CD4-positive, alpha-beta memory T cell (primary cell): ENCODE data around the gene DPH3. TPM values are rescaled to one million over a fixed set of nuclear protein-coding genes. Genes with fewer than 3 reads are reported as not detected.

Source experiments
- CTCF ChIA-PET: fragments of 350-600 bp; sonication (Branson Sonifier 250); formaldehyde crosslinking; loops from one replicate; lab custom pipeline; 2021; ENCODE audit warnings: inconsistent platforms; ENCODE audit not compliant: partially characterized antibody; lab: Charles Lee
- POLR2A ChIA-PET: fragments of 350-600 bp; sonication (Branson Sonifier 250); formaldehyde crosslinking; loops from one replicate; lab custom pipeline; 2021; ENCODE audit not compliant: partially characterized antibody; lab: Charles Lee
- DNase-seq, 5 donors: peaks; one replicate each; pipeline versions ENCODE4 v3.0.0 to v3.0.0-alpha.2; 2020 to 2022; ENCODE audit warnings: mixed read lengths in 1 of 5
- H3K27ac ChIP-seq: one replicate; pipeline ENCODE4 v1.7.0; 2013; ENCODE audit warnings: low read depth, low read length
- H3K27me3 ChIP-seq: 2 replicates; pipeline ENCODE4 v1.7.0; 2013; ENCODE audit warnings: mild to moderate bottlenecking, low read length, moderate library complexity; ENCODE audit not compliant: insufficient read depth
- H3K36me3 ChIP-seq: 2 replicates; pipeline ENCODE4 v1.7.0; 2013; ENCODE audit warnings: mild to moderate bottlenecking, low read length, moderate library complexity; ENCODE audit not compliant: insufficient read depth
- H3K4me1 ChIP-seq: 2 replicates; pipeline ENCODE4 v1.7.0; 2013; ENCODE audit warnings: mild to moderate bottlenecking, low read length, moderate library complexity; ENCODE audit not compliant: insufficient read depth
- H3K4me3 ChIP-seq, 2 donors: one replicate each; pipeline ENCODE4 v1.7.0; 2013; ENCODE audit warnings: low read length in 2 of 2, mild to moderate bottlenecking in 1 of 2
- H3K9me3 ChIP-seq, 2 donors: one replicate each; pipeline ENCODE4 v1.7.0; 2013; ENCODE audit warnings: low read length in 2 of 2, control low read depth in 1 of 2; ENCODE audit not compliant: control insufficient read depth in 1 of 2
- H3K27ac Mint-ChIP-seq, 7 donors: one replicate each; pipeline ENCODE4 v1.8.0; 2020 to 2021; ENCODE audit warnings: mixed read lengths in 7 of 7, mild to moderate bottlenecking in 6 of 7, inconsistent platforms in 3 of 7, moderate library complexity in 3 of 7
- H3K27me3 Mint-ChIP-seq, 2 donors: one replicate each; pipeline ENCODE4 v1.8.0; 2020 to 2021; ENCODE audit warnings: mixed read lengths in 2 of 2
- H3K36me3 Mint-ChIP-seq, 2 donors: one replicate each; pipeline ENCODE4 v1.8.0; 2020 to 2021; ENCODE audit warnings: mixed read lengths in 2 of 2, inconsistent platforms in 1 of 2, mild to moderate bottlenecking in 1 of 2
- H3K4me1 Mint-ChIP-seq, 4 donors: one replicate each; pipeline ENCODE4 v1.8.0; 2020 to 2021; ENCODE audit warnings: mixed read lengths in 4 of 4, mild to moderate bottlenecking in 1 of 4
- H3K4me3 Mint-ChIP-seq, 8 donors: one replicate each; pipeline ENCODE4 v1.8.0; 2020 to 2021; ENCODE audit warnings: mixed read lengths in 8 of 8, mild to moderate bottlenecking in 7 of 8, moderate library complexity in 6 of 8, inconsistent platforms in 3 of 8
- H3K9me3 Mint-ChIP-seq, 8 donors: one replicate each; pipeline ENCODE4 v1.8.0; 2020 to 2021; ENCODE audit warnings: mixed read lengths in 8 of 8, mild to moderate bottlenecking in 5 of 8, inconsistent platforms in 3 of 8, moderate library complexity in 1 of 8
- intact Hi-C: fragments of 100-400 bp; cut with micrococcal nuclease; formaldehyde crosslinking; loops from one replicate; pipeline ENCODE4 v1.15.1; 2023
- polyA plus RNA-seq, 2 donors: library from polyadenylated mRNA; unstranded; fragments of 300-500 nt; fragmentation: Illumina TruSeq; gene quantifications; one replicate each; pipeline ENCODE4 v1.2.3, GENCODE V29; 2021
- total RNA-seq, 2 experiments: library from RNA; stranded (reverse); gene quantifications; one replicate each; pipeline ENCODE4 v1.2.3, GENCODE V29; 2021

DPH3 gene
- total and polyA plus RNA-seq, 4 experiments from 2014 or later, result 15.2 to 39.7 (median 17.5) TPM

DNA sequence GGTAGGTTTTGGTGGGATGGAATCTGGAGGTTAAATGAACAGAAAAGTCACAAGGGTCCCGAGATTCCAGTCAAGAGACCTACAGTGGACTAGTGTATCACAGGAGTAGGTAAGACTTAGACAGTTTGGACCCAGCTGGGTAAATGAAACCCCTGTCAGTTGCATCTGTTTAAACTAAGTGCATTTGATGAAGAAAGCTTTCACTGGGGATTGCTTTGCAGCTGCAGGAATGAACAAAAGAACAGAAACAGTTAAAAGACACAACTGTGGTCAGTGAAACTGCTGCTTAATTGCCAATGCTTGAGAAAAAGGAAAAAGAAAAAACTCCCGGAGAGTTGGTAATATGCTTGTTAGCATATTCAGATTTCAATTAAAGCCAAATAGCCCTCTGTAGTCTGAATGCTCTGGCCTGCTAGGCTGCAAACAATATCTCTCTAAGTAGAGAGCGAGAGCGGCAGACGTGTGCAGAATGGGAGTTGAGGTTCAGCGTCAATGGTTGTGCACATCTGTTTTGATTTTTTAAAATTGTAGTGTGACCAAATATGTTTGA lies 37.4 kb upstream of the DPH3 start:
- Mint-ChIP-seq H3K27ac (peak overlapping the region; percentile 93 to 98 (median 96)), H3K4me1 (peaks cover 87 to 99% (median 93%) of the 10 kb centered on the region in 4 donors), H3K36me3 (peaks cover 75 to 90% of the 10 kb centered on the region in 2 donors), H3K4me3 (peak overlapping the region; percentile 89 to 96 (median 90)), H3K9me3 (no peaks in the 10 kb centered on the region), H3K27me3 (no peaks in the 10 kb centered on the region)
- Histone ChIP-seq H3K36me3 (peaks cover 20% of the 10 kb centered on the region), H3K27ac (peak overlapping the region; percentile 49), H3K9me3 (no peaks in the 10 kb centered on the region), H3K27me3 (no peaks in the 10 kb centered on the region), H3K4me1 (peaks cover 99% of the 10 kb centered on the region), H3K4me3 (peak overlapping the region; percentile 44 to 50)
- CTCF ChIA-PET, result interaction anchor here (9.8 kb wide), 2 partner anchors 12 to 14 kb away, joined by 102 to 132 read pairs; no protein-coding TSS in a partner anchor
- no peak for DNase-seq
- POLR2A ChIA-PET, result interaction anchor here (1.3 to 11.0 kb wide), 8 partner anchors 10 to 210 kb away, joined by 3 to 350 read pairs (median 28); partner anchors contain the start of gene RFTN1
- intact Hi-C loops, result loop anchor here (10.0 kb wide), 1 partner anchor 543 kb away; no protein-coding TSS in a partner anchor

GRCh38 chr3:16301507-16301906 lies 36.8 kb upstream of the DPH3 start:
- no peak for DNase-seq
- Mint-ChIP-seq H3K36me3 (peaks cover 75 to 89% of the 10 kb centered on the region in 2 donors), H3K27ac (peak overlapping the region; percentile 93 to 98 (median 96)), H3K9me3 (no peaks in the 10 kb centered on the region), H3K4me1 (peaks cover 82 to 99% (median 91%) of the 10 kb centered on the region in 4 donors), H3K27me3 (no peaks in the 10 kb centered on the region), H3K4me3 (peak overlapping the region; percentile 89 to 96 (median 90))
- Histone ChIP-seq H3K4me3 (peak overlapping the region; percentile 44 to 50), H3K36me3 (peaks cover 23% of the 10 kb centered on the region), H3K27me3 (no peaks in the 10 kb centered on the region), H3K27ac (peak overlapping the region; percentile 49), H3K4me1 (peaks cover 97% of the 10 kb centered on the region), H3K9me3 (no peaks in the 10 kb centered on the region)
- CTCF ChIA-PET, result interaction anchor here (1.0 to 9.8 kb wide), 5 partner anchors 11 to 36 kb away, joined by 4 to 132 read pairs (median 6); partner anchors contain the start of gene OXNAD1
- intact Hi-C loops, result loop anchor here (1.0 to 10.0 kb wide), 3 partner anchors 8 to 543 kb away; no protein-coding TSS in a partner anchor
- POLR2A ChIA-PET, result interaction anchor here (0.8 to 11.0 kb wide), 14 partner anchors 8 to 541 kb away, joined by 3 to 350 read pairs (median 8); partner anchors contain the start of genes DPH3, OXNAD1 and RFTN1

- peak; percentile 76 to 81 (median 77) for DNase-seq
- peaks cover 95% of the 10 kb centered on the region for H3K4me1 ChIP-seq
- peak overlapping the region; percentile 49 for H3K27ac ChIP-seq
- H3K9me3 ChIP-seq, result no peaks in the 10 kb centered on the region
- CTCF ChIA-PET, result interaction anchor here (1.0 to 9.8 kb wide), 6 partner anchors 8 to 35 kb away, joined by 3 to 132 read pairs (median 5); partner anchors contain the start of gene OXNAD1
- intact Hi-C loops, result loop anchor here (1.0 to 10.0 kb wide), 3 partner anchors 8 to 544 kb away; no protein-coding TSS in a partner anchor
- peaks cover 26% of the 10 kb centered on the region for H3K36me3 ChIP-seq
- peak overlapping the region in 1 of 2 donors; percentile 50 for H3K4me3 ChIP-seq
- peaks cover 81 to 99% (median 92%) of the 10 kb centered on the region in 4 donors for H3K4me1 Mint-ChIP-seq
- peaks cover 75 to 89% of the 10 kb centered on the region in 2 donors for H3K36me3 Mint-ChIP-seq
- no peaks in the 10 kb centered on the region for H3K27me3 ChIP-seq
- POLR2A ChIA-PET, result interaction anchor here (0.8 to 11.0 kb wide), 14 partner anchors 9 to 542 kb away, joined by 3 to 350 read pairs (median 8); partner anchors contain the start of genes DPH3, OXNAD1 and RFTN1
- H3K9me3 Mint-ChIP-seq, result peaks cover 0 to 2% (median 0%) of the 10 kb centered on the region in 8 donors
- no peaks in the 10 kb centered on the region for H3K27me3 Mint-ChIP-seq
- H3K4me3 Mint-ChIP-seq, result peak overlapping the region; percentile 89 to 96 (median 90)
- H3K27ac Mint-ChIP-seq, result peak overlapping the region; percentile 93 to 98 (median 96)
Measured at GRCh38 chr3:16300881-16301359, 36.2 kb upstream of the DPH3 start.

- H3K36me3 Mint-ChIP-seq, result peaks cover 76 to 89% of the 10 kb centered on the region in 2 donors
- Histone ChIP-seq H3K4me3 (peak overlapping the region in 1 of 2 donors; percentile 50), H3K4me1 (peaks cover 95% of the 10 kb centered on the region), H3K36me3 (peaks cover 33% of the 10 kb centered on the region), H3K27me3 (no peaks in the 10 kb centered on the region), H3K27ac (peak overlapping the region; percentile 49), H3K9me3 (no peaks in the 10 kb centered on the region)
- ChIA-PET POLR2A (interaction anchor here (1.1 to 11.0 kb wide), 10 partner anchors 8 to 542 kb away, joined by 4 to 350 read pairs (median 22); partner anchors contain the start of genes DPH3, OXNAD1 and RFTN1), CTCF (interaction anchor here (1.5 to 9.8 kb wide), 4 partner anchors 8 to 16 kb away, joined by 3 to 132 read pairs (median 54); no protein-coding TSS in a partner anchor)
- H3K27me3 Mint-ChIP-seq, result no peaks in the 10 kb centered on the region
- H3K4me1 Mint-ChIP-seq, result peaks cover 81 to 99% (median 92%) of the 10 kb centered on the region in 4 donors
- H3K9me3 Mint-ChIP-seq, result peaks cover 0 to 2% (median 0%) of the 10 kb centered on the region in 8 donors
- H3K4me3 Mint-ChIP-seq, result peak overlapping the region; percentile 17 to 96 (median 90)
- peak in 1 of 5 donors; percentile 26 for DNase-seq
- intact Hi-C loops, result loop anchor here (10.0 kb wide), 1 partner anchor 544 kb away; no protein-coding TSS in a partner anchor
- H3K27ac Mint-ChIP-seq, result peak overlapping the region; percentile 93 to 98 (median 96)
Measured at GRCh38 chr3:16300307-16300706, 35.6 kb upstream of the DPH3 start.

- H3K27ac Mint-ChIP-seq, result peak overlapping the region; percentile 93 to 98 (median 96)
- H3K4me1 Mint-ChIP-seq, result peaks cover 78 to 99% (median 90%) of the 10 kb centered on the region in 4 donors
- H3K4me3 Mint-ChIP-seq, result peak overlapping the region in 6 of 8 donors; percentile 54 to 96 (median 92)
- CTCF ChIA-PET, result interaction anchor here (1.5 to 9.8 kb wide), 4 partner anchors 9 to 17 kb away, joined by 3 to 132 read pairs (median 54); no protein-coding TSS in a partner anchor
- Histone ChIP-seq H3K36me3 (peaks cover 33% of the 10 kb centered on the region), H3K9me3 (no peaks in the 10 kb centered on the region), H3K27me3 (no peaks in the 10 kb centered on the region), H3K4me3 (no peak overlapping the region), H3K27ac (peak overlapping the region; percentile 49), H3K4me1 (peaks cover 95% of the 10 kb centered on the region)
- no peak for DNase-seq
- peaks cover 75 to 87% of the 10 kb centered on the region in 2 donors for H3K36me3 Mint-ChIP-seq
- peaks cover 0 to 2% (median 0%) of the 10 kb centered on the region in 8 donors for H3K9me3 Mint-ChIP-seq
- intact Hi-C loops, result loop anchor here (10.0 kb wide), 1 partner anchor 545 kb away; no protein-coding TSS in a partner anchor
- POLR2A ChIA-PET, result interaction anchor here (2.0 to 11.0 kb wide), 7 partner anchors 7 to 213 kb away, joined by 6 to 350 read pairs (median 32); partner anchors contain the start of gene RFTN1
- no peaks in the 10 kb centered on the region for H3K27me3 Mint-ChIP-seq
Measured at GRCh38 chr3:16299746-16300145, 35.0 kb upstream of the DPH3 start.

DNA sequence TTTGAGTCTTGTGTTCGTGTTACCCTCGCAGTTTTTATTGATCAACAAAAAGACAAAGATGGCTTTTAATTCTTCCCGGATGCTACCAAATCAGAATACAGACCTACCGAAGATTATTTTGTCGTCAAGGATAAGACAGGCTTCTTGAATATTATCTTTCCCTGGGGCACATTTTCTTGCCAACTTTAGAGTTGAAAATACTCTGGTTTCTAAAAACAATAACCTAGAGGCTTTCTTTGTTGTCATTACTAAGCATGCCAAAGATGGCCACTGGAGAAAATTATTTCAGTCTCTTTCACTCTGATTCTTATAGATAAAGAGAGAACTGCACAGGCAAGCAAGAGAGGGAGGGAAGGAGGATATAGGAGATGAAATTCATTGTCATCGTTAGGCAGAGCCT lies 34.1 kb upstream of the DPH3 start:
- DNase-seq, result no peak
- Histone ChIP-seq H3K4me3 (no peak overlapping the region), H3K27ac (peak overlapping the region; percentile 30), H3K27me3 (no peaks in the 10 kb centered on the region), H3K36me3 (peaks cover 33% of the 10 kb centered on the region), H3K9me3 (no peaks in the 10 kb centered on the region), H3K4me1 (peaks cover 95% of the 10 kb centered on the region)
- Mint-ChIP-seq H3K9me3 (peaks cover 0 to 5% (median under 1%) of the 10 kb centered on the region in 8 donors), H3K27me3 (no peaks in the 10 kb centered on the region), H3K36me3 (peaks cover 73 to 82% of the 10 kb centered on the region in 2 donors), H3K4me1 (peaks cover 76 to 97% (median 86%) of the 10 kb centered on the region in 4 donors), H3K4me3 (peak overlapping the region; percentile 3 to 95 (median 62)), H3K27ac (peak overlapping the region; percentile 81 to 98 (median 90))
- POLR2A ChIA-PET, result interaction anchor here (1.1 to 1.2 kb wide), 3 partner anchors 9 to 15 kb away, joined by 4 to 5 read pairs (median 5); no protein-coding TSS in a partner anchor
- CTCF ChIA-PET, result interaction anchor here (0.9 to 1.6 kb wide), 3 partner anchors 15 to 213 kb away, joined by 3 to 8 read pairs (median 5); no protein-coding TSS in a partner anchor
- intact Hi-C loops, result no loop called here
